Caco-2 (cell line): ENCODE measurements around the gene TSHZ2. TPM values are rescaled to one million over a fixed set of nuclear protein-coding genes. Genes with fewer than 3 reads are reported as not detected.

Experiments
- BruUV-seq: library from RNA; stranded (reverse); fragments of 400-500 nt; replicated peaks from 2 replicates; lab custom pipeline; 2021; lab: Mats Ljungman, UMichigan
- CTCF ChIA-PET: fragments of 300-600 bp; sonication (Branson Sonifier 250); formaldehyde crosslinking; loops from one replicate; lab custom pipeline; 2022; ENCODE audit warnings: antibody characterized with exemption; lab: Charles Lee
- POLR2A ChIA-PET: fragments of 300-600 bp; sonication (Branson Sonifier 250); formaldehyde crosslinking; loops from one replicate; lab custom pipeline; 2022; ENCODE audit warnings: antibody characterized with exemption; lab: Charles Lee
- DNase-seq, 2 experiments: peaks; one replicate each; pipeline versions ENCODE4 v3.0.0 to v3.0.0-alpha.2; 2020 to 2022
- H3K27me3 ChIP-seq: replicated peaks from 2 replicates; pipeline ENCODE4 v1.6.0; 2011; ENCODE audit warnings: low read length; ENCODE audit not compliant: control insufficient read depth, insufficient read depth
- H3K36me3 ChIP-seq: 2 replicates; pipeline ENCODE4 v1.5.1; 2011; ENCODE audit warnings: low read length; ENCODE audit not compliant: control insufficient read depth, insufficient read depth
- H3K4me1 ChIP-seq: fragments of 250-450 bp; sonication (Bioruptor Pico); 2 replicates; pipeline ENCODE4 v1.5.1; 2020; ENCODE audit warnings: mild to moderate bottlenecking
- H3K4me3 ChIP-seq: 2 replicates; pipeline ENCODE4 v1.5.1; 2011; ENCODE audit warnings: low read depth, mild to moderate bottlenecking, control low read depth, low read length
- H3K9me3 ChIP-seq: fragments of 250-450 bp; sonication (Bioruptor Pico); 2 replicates; pipeline ENCODE4 v1.5.1; 2020; ENCODE audit warnings: mild to moderate bottlenecking, moderate library complexity
- H3K27ac Mint-ChIP-seq: one replicate; pipeline ENCODE4 v1.8.0; 2022; ENCODE audit warnings: mixed read lengths; ENCODE audit not compliant: unreplicated experiment
- H3K27me3 Mint-ChIP-seq: one replicate; pipeline ENCODE4 v1.8.0; 2022; ENCODE audit warnings: mixed read lengths; ENCODE audit not compliant: insufficient read depth, unreplicated experiment
- H3K36me3 Mint-ChIP-seq: one replicate; pipeline ENCODE4 v1.8.0; 2022; ENCODE audit warnings: mild to moderate bottlenecking, mixed read lengths; ENCODE audit not compliant: insufficient read depth, unreplicated experiment
- H3K4me1 Mint-ChIP-seq: one replicate; pipeline ENCODE4 v1.8.0; 2022; ENCODE audit warnings: low read depth, mixed read lengths; ENCODE audit not compliant: unreplicated experiment
- H3K4me3 Mint-ChIP-seq: one replicate; pipeline ENCODE4 v1.8.0; 2022; ENCODE audit warnings: mild to moderate bottlenecking, moderate library complexity, mixed read lengths; ENCODE audit not compliant: unreplicated experiment
- H3K9me3 Mint-ChIP-seq: one replicate; pipeline ENCODE4 v1.8.0; 2022; ENCODE audit warnings: mixed read lengths; ENCODE audit not compliant: unreplicated experiment
- intact Hi-C: fragments of 100-400 bp; cut with micrococcal nuclease; formaldehyde crosslinking; loops from one replicate; pipeline ENCODE4 v1.10.0; 2022; ENCODE audit not compliant: unreplicated experiment
- total RNA-seq: library from RNA; stranded (reverse); gene quantifications from 2 replicates; pipeline ENCODE4 v1.2.3, GENCODE V29; 2022
- TF ChIP-seq, protein P1 (sequence below), 2 experiments: fragments of 200-600 bp in 1 of 2; IDR thresholded peaks; 1 replicate in 1 of 2; 2 replicates in 1 of 2; pipeline versions ENCODE4 v1.5.1 to v1.8.0; 2011 to 2022; ENCODE audit warnings: antibody characterized with exemption in 1 of 2, control low read depth in 1 of 2, inconsistent platforms in 1 of 2, low read depth in 1 of 2, low read length in 1 of 2, mild to moderate bottlenecking in 1 of 2, moderate library complexity in 1 of 2; ENCODE audit not compliant: insufficient read depth in 1 of 2, severe bottlenecking in 1 of 2, unreplicated experiment in 1 of 2

Gene TSHZ2
- total RNA-seq, 1 experiment from 2014 or later, result 0.07 TPM

DNA sequence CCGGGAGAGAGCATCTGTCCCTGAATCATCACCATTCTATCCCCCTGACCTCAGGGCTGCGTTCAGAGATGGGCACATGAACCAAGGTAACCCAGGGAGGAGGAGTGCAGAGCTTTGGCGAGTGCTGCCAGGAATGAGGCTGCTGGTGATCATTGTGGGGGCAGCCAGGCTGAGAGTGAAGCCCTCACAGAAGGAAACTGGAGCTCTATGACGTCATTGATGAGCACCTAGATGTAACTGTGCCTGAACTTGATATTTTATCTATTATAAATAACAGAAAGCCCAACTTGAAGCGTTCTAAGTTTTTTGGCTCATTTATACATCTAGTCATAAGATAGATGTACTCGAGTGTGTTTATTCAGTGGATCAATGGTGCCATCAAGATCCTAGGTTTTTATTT, 17.3 kb upstream of the TSHZ2 start:
- Histone ChIP-seq H3K36me3 (no peaks in the 10 kb centered on the region), H3K9me3 (no peaks in the 10 kb centered on the region), H3K27me3 (no peaks in the 10 kb centered on the region), H3K4me1 (no peaks in the 10 kb centered on the region), H3K4me3 (no peak overlapping the region)
- intact Hi-C loops, result no loop called here
- Mint-ChIP-seq H3K27me3 (no peaks in the 10 kb centered on the region), H3K9me3 (no peaks in the 10 kb centered on the region), H3K36me3 (no peaks in the 10 kb centered on the region), H3K27ac (no peak overlapping the region), H3K4me3 (no peak overlapping the region), H3K4me1 (no peaks in the 10 kb centered on the region)
- TF ChIP-seq, protein P1, sequence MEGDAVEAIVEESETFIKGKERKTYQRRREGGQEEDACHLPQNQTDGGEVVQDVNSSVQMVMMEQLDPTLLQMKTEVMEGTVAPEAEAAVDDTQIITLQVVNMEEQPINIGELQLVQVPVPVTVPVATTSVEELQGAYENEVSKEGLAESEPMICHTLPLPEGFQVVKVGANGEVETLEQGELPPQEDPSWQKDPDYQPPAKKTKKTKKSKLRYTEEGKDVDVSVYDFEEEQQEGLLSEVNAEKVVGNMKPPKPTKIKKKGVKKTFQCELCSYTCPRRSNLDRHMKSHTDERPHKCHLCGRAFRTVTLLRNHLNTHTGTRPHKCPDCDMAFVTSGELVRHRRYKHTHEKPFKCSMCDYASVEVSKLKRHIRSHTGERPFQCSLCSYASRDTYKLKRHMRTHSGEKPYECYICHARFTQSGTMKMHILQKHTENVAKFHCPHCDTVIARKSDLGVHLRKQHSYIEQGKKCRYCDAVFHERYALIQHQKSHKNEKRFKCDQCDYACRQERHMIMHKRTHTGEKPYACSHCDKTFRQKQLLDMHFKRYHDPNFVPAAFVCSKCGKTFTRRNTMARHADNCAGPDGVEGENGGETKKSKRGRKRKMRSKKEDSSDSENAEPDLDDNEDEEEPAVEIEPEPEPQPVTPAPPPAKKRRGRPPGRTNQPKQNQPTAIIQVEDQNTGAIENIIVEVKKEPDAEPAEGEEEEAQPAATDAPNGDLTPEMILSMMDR (IDR thresholded peaks at IDR 0.05; ENCODE audit: insufficient read depth in 1 of 2, low read depth in 1 of 2, low read length in 1 of 2, severe bottlenecking in 1 of 2, unreplicated experiment in 1 of 2), result no peak
- DNase-seq, result no peak
- CTCF ChIA-PET, result no interaction called here
- POLR2A ChIA-PET, result no interaction called here
- BruUV-seq, result no TSS peak

DNA sequence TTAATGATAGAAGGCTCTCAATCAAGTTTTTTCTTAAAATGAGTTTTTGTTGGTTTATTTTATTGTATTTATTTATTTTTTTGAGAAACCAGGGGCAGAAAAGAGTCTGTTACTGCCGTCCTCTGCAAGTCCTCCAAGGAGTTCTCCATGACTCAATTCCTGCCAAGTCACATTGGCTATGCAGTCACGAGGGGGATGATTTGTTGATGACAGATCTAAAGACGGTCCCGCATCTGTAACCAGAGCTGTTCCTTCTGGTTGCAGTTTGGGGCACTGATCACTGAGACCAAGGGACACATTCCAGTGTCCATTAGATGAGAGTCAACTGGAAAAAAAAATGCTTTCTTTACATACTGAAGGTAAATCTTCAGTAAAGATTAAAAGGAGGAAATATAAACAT, 13.9 kb upstream of the TSHZ2 start:
- POLR2A ChIA-PET, result interaction anchor here (0.6 kb wide), 1 partner anchor 24 kb away, joined by 3 read pairs; no protein-coding TSS in a partner anchor

DNA sequence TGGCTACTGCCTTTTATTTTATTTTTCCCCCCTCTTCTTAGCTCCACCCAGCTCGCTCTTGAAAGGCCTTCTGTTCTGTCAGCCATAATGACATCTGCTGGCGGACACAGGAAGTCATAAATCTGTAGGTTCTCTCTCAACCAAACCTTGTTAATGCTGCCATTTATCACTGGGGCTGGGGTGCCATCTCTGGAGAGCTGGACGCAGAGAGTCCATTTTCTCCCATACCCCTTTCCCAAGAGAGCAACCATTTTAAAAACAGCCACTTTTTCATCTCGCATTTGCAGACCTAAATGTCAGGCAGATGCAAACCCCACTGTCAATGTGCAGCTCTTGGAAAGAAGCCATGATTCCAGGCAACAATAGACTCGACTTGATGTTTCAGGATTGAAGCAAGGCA, 13.0 kb upstream of the TSHZ2 start:
- Mint-ChIP-seq H3K4me1 (no peaks in the 10 kb centered on the region), H3K27me3 (peaks cover 8% of the 10 kb centered on the region), H3K27ac (no peak overlapping the region), H3K4me3 (no peak overlapping the region), H3K36me3 (no peaks in the 10 kb centered on the region), H3K9me3 (no peaks in the 10 kb centered on the region)
- TF ChIP-seq, protein P1 (IDR thresholded peaks at IDR 0.05; ENCODE audit: insufficient read depth in 1 of 2, low read depth in 1 of 2, low read length in 1 of 2, severe bottlenecking in 1 of 2, unreplicated experiment in 1 of 2), result peak in 1 of 2 experiments; percentile 23
- intact Hi-C loops, result loop anchor here (2.0 kb wide), 1 partner anchor 212 kb away; no protein-coding TSS in a partner anchor
- no peaks in the 10 kb centered on the region for H3K27me3 ChIP-seq
- no TSS peak for BruUV-seq
- H3K4me3 ChIP-seq, result no peak overlapping the region
- no peaks in the 10 kb centered on the region for H3K36me3 ChIP-seq
- CTCF ChIA-PET, result interaction anchor here (1.0 to 2.0 kb wide), 3 partner anchors 22 to 212 kb away, joined by 3 to 16 read pairs (median 4); no protein-coding TSS in a partner anchor
- POLR2A ChIA-PET, result no interaction called here
- H3K4me1 ChIP-seq, result no peaks in the 10 kb centered on the region
- no peaks in the 10 kb centered on the region for H3K9me3 ChIP-seq
- peak in 1 of 2 experiments; percentile 30 for DNase-seq

More for the DNA sequence above, 13.9 kb upstream of the TSHZ2 start:
- CTCF ChIA-PET, result interaction anchor here (1.1 to 2.0 kb wide), 2 partner anchors 209 to 211 kb away, joined by 4 to 16 read pairs; no protein-coding TSS in a partner anchor
- BruUV-seq, result no TSS peak
- Histone ChIP-seq H3K27me3 (no peaks in the 10 kb centered on the region), H3K4me3 (no peak overlapping the region), H3K4me1 (no peaks in the 10 kb centered on the region), H3K36me3 (no peaks in the 10 kb centered on the region), H3K9me3 (no peaks in the 10 kb centered on the region)
- TF ChIP-seq, protein P1 (IDR thresholded peaks at IDR 0.05; ENCODE audit: insufficient read depth in 1 of 2, low read depth in 1 of 2, low read length in 1 of 2, severe bottlenecking in 1 of 2, unreplicated experiment in 1 of 2), result no peak
- no peaks in the 10 kb centered on the region for H3K4me1 Mint-ChIP-seq
- H3K36me3 Mint-ChIP-seq, result no peaks in the 10 kb centered on the region
- intact Hi-C loops, result loop anchor here (2.0 kb wide), 1 partner anchor 211 kb away; no protein-coding TSS in a partner anchor
- no peak overlapping the region for H3K4me3 Mint-ChIP-seq
- peaks cover 3% of the 10 kb centered on the region for H3K27me3 Mint-ChIP-seq
- no peak for DNase-seq
- H3K27ac Mint-ChIP-seq, result no peak overlapping the region
- H3K9me3 Mint-ChIP-seq, result no peaks in the 10 kb centered on the region
